Neural progenitor cell (in vitro differentiated cells): Measurements from ENCODE around the gene PEX11B.

Experiments used
- EZH2 ChIP-seq: fragments of 200-600 bp; sonication (generic); IDR thresholded peaks from 2 replicates; pipeline ENCODE4 v1.6.1; 2017; ENCODE audit warnings: antibody characterized with exemption, mild to moderate bottlenecking, moderate library complexity
- TF ChIP-seq, protein P1 (sequence below): fragments of 200-600 bp; sonication (generic); IDR thresholded peaks from 2 replicates; pipeline ENCODE4 v1.5.1; 2017; ENCODE audit warnings: antibody characterized with exemption, mild to moderate bottlenecking

- TF ChIP-seq, protein P1, sequence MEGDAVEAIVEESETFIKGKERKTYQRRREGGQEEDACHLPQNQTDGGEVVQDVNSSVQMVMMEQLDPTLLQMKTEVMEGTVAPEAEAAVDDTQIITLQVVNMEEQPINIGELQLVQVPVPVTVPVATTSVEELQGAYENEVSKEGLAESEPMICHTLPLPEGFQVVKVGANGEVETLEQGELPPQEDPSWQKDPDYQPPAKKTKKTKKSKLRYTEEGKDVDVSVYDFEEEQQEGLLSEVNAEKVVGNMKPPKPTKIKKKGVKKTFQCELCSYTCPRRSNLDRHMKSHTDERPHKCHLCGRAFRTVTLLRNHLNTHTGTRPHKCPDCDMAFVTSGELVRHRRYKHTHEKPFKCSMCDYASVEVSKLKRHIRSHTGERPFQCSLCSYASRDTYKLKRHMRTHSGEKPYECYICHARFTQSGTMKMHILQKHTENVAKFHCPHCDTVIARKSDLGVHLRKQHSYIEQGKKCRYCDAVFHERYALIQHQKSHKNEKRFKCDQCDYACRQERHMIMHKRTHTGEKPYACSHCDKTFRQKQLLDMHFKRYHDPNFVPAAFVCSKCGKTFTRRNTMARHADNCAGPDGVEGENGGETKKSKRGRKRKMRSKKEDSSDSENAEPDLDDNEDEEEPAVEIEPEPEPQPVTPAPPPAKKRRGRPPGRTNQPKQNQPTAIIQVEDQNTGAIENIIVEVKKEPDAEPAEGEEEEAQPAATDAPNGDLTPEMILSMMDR, result no peak
- no peak for TF ChIP-seq EZH2
Observed at GRCh38 chr1:145947551-145947950, 29.0 kb upstream of the PEX11B start.
